HEK293 (cell line): ENCODE data around the gene AATK.

ENCODE experiments used
- ZBTB7A ChIP-seq: fragments of 450-650 bp; formaldehyde crosslinking; IDR thresholded peaks from 2 replicates; pipeline ENCODE4 v1.5.1; 2016; ENCODE audit warnings: low read depth, missing biosample characterization, missing genetic modification characterization
- ZNF280D ChIP-seq: fragments of 450-650 bp; formaldehyde crosslinking; IDR thresholded peaks from 2 replicates; pipeline ENCODE4 v1.5.1; 2016; ENCODE audit warnings: missing biosample characterization, missing genetic modification characterization
- ZNF639 ChIP-seq: fragments of 450-650 bp; formaldehyde crosslinking; IDR thresholded peaks from 2 replicates; pipeline ENCODE4 v1.5.1; 2016; ENCODE audit warnings: missing biosample characterization, missing genetic modification characterization
- ZNF792 ChIP-seq: fragments of 450-650 bp; formaldehyde crosslinking; IDR thresholded peaks from 2 replicates; pipeline ENCODE4 v1.5.1; 2016; ENCODE audit warnings: missing biosample characterization, missing genetic modification characterization
- TF ChIP-seq, protein P1 (sequence below): fragments of 450-650 bp; formaldehyde crosslinking; IDR thresholded peaks from 2 replicates; pipeline ENCODE4 v1.5.1; 2016; ENCODE audit warnings: missing biosample characterization, missing genetic modification characterization
- TF ChIP-seq, protein P2 (sequence below): fragments of 450-650 bp; IDR thresholded peaks from 2 replicates; pipeline ENCODE4 v1.5.1; 2018; ENCODE audit warnings: missing biosample characterization, missing genetic modification characterization

DNA sequence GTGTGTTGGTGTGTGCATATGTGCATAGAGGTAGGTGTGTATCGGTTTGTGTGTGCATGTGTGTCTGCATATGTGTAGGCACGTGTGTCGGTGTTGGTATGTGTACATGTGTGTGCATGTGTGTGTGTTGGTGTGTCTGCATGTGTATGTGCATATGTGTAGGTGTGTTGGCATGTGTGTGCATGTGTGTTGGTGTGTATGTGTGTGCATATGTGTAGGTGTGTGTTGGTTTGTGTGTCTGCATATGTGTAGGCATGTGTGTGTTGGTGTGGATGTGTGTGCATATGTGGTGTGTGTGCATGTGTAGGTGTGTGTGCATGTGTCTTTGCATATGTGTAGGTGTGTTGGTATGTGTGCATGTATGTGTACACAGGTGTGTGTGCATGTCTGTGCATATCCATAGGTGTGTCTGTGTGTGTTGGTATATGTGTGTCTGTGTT, 3.9 kb upstream of the AATK start:
- TF ChIP-seq ZNF280D (tag by site-specific recombination) (no peak), ZNF792 (tag by site-specific recombination) (no peak), ZBTB7A (tag by site-specific recombination) (no peak), ZNF639 (no peak)
- TF ChIP-seq, protein P1, sequence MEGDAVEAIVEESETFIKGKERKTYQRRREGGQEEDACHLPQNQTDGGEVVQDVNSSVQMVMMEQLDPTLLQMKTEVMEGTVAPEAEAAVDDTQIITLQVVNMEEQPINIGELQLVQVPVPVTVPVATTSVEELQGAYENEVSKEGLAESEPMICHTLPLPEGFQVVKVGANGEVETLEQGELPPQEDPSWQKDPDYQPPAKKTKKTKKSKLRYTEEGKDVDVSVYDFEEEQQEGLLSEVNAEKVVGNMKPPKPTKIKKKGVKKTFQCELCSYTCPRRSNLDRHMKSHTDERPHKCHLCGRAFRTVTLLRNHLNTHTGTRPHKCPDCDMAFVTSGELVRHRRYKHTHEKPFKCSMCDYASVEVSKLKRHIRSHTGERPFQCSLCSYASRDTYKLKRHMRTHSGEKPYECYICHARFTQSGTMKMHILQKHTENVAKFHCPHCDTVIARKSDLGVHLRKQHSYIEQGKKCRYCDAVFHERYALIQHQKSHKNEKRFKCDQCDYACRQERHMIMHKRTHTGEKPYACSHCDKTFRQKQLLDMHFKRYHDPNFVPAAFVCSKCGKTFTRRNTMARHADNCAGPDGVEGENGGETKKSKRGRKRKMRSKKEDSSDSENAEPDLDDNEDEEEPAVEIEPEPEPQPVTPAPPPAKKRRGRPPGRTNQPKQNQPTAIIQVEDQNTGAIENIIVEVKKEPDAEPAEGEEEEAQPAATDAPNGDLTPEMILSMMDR (tag by site-specific recombination): no peak
- TF ChIP-seq, protein P2, sequence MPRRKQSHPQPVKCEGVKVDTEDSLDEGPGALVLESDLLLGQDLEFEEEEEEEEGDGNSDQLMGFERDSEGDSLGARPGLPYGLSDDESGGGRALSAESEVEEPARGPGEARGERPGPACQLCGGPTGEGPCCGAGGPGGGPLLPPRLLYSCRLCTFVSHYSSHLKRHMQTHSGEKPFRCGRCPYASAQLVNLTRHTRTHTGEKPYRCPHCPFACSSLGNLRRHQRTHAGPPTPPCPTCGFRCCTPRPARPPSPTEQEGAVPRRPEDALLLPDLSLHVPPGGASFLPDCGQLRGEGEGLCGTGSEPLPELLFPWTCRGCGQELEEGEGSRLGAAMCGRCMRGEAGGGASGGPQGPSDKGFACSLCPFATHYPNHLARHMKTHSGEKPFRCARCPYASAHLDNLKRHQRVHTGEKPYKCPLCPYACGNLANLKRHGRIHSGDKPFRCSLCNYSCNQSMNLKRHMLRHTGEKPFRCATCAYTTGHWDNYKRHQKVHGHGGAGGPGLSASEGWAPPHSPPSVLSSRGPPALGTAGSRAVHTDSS (tag by site-specific recombination): no peak
